ENCODE data around the gene MEDAG. TPM values are rescaled to one million over a fixed set of nuclear protein-coding genes. Genes with fewer than 3 reads are reported as not detected.

The MEDAG gene
- total RNA-seq, 1 donor: 46.7 TPM

DNA sequence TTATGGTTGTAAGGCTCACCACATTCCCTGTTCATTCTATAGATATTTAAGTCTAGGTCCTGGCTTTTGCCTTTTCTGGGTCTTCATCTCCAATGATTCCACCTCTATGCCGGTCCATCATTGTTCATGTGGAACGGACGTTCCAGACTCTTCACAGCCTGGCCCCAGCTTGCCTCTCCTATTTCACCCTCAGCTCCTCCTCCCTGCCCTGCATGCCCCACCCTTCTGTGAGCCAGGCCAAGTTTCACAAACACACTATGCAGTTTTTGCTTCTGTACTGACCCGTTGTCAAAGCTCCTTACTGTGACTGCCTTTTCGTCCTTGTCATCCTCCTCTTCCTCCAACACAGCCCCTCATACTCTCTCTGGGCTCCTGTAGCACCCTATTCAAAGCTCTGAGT lies 57.7 kb downstream of the MEDAG start:
- Histone ChIP-seq H3K27me3 (ENCODE audit: insufficient read depth, low read length) (peaks cover 26% of the 10 kb centered on the region), H3K4me3 (ENCODE audit: insufficient read depth, low read length) (no peak overlapping the region), H3K27ac (ENCODE audit: low read depth, low read length) (no peak overlapping the region), H4K20me1 (ENCODE audit: insufficient read depth, low read length) (no peaks in the 10 kb centered on the region), H3K79me2 (ENCODE audit: insufficient read depth, low read length) (no peaks in the 10 kb centered on the region), H3K36me3 (ENCODE audit: insufficient read depth, low read length) (no peaks in the 10 kb centered on the region), H3K4me1 (ENCODE audit: insufficient read depth, low read length) (peaks cover 4% of the 10 kb centered on the region), H3K4me2 (ENCODE audit: insufficient read depth, low read length) (peak overlapping the region; percentile 59), H2AFZ (ENCODE audit: low read length) (peak overlapping the region; percentile 80), H3K9me3 (ENCODE audit: low read depth, low read length) (no peaks in the 10 kb centered on the region)
- TF ChIP-seq CTCF (IDR thresholded peaks at IDR 0.05; ENCODE audit: extremely low read depth, low read depth, low read length): no peak
- no peak for DNase-seq (ENCODE audit: insufficient read length, low spot score, missing footprints)

DNA sequence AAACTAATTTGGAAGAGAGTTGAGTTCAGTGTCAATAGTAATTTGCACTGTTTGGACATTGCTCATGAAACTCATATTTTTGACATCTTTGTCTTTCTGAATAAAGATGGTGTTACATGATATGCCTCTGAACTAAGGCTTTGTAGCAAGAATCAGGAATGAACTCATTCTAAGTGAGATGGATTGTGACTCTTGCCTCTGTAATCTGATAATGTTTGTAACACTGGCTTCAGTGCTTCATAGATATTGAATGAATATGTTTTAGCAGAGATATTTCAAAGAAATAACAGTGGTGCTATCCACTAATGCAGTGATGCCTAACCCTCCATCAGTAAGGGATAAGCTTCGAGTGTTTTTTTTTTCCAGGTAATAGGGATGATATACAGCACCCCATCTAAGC lies 59.3 kb downstream of the MEDAG start:
- Histone ChIP-seq H3K4me1 (ENCODE audit: insufficient read depth, low read length) (peaks cover 9% of the 10 kb centered on the region), H3K4me2 (ENCODE audit: insufficient read depth, low read length) (no peak overlapping the region), H3K36me3 (ENCODE audit: insufficient read depth, low read length) (no peaks in the 10 kb centered on the region), H3K27ac (ENCODE audit: low read depth, low read length) (no peak overlapping the region), H3K4me3 (ENCODE audit: insufficient read depth, low read length) (no peak overlapping the region), H4K20me1 (ENCODE audit: insufficient read depth, low read length) (no peaks in the 10 kb centered on the region), H3K79me2 (ENCODE audit: insufficient read depth, low read length) (no peaks in the 10 kb centered on the region), H3K9me3 (ENCODE audit: low read depth, low read length) (no peaks in the 10 kb centered on the region), H3K27me3 (ENCODE audit: insufficient read depth, low read length) (peaks cover 18% of the 10 kb centered on the region), H2AFZ (ENCODE audit: low read length) (no peak overlapping the region)
- TF ChIP-seq CTCF (IDR thresholded peaks at IDR 0.05; ENCODE audit: extremely low read depth, low read depth, low read length): no peak
- no peak for DNase-seq (ENCODE audit: insufficient read length, low spot score, missing footprints)

DNA sequence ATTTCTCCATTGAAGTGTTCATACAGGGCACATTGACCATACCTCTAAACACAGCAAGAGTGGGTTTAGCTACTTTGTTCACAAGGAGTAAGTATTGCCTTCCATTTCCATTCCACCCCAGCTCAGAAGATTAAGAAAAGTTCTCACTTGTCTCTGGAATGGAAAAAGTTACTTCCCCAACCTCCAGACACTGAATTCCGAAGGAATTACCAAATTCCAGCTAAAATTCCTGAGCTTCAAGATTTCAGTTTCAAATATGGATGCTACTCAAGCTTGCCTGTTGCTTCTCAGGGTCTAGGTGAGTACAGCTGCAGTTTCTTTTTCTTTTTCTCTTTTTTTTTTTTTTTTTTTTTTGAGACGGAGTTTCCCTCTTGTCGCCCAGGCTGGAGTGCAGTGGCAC lies 60.0 kb downstream of the MEDAG start:
- no peaks in the 10 kb centered on the region for H3K9me3 ChIP-seq (ENCODE audit: low read depth, low read length)
- H3K79me2 ChIP-seq (ENCODE audit: insufficient read depth, low read length): no peaks in the 10 kb centered on the region
- no peak overlapping the region for H3K4me3 ChIP-seq (ENCODE audit: insufficient read depth, low read length)
- H3K36me3 ChIP-seq (ENCODE audit: insufficient read depth, low read length): no peaks in the 10 kb centered on the region
- peaks cover 16% of the 10 kb centered on the region for H3K27me3 ChIP-seq (ENCODE audit: insufficient read depth, low read length)
- no peak overlapping the region for H3K4me2 ChIP-seq (ENCODE audit: insufficient read depth, low read length)
- peaks cover 15% of the 10 kb centered on the region for H3K4me1 ChIP-seq (ENCODE audit: insufficient read depth, low read length)
- peak overlapping the region; percentile 25 for H2AFZ ChIP-seq (ENCODE audit: low read length)
- H4K20me1 ChIP-seq (ENCODE audit: insufficient read depth, low read length): no peaks in the 10 kb centered on the region
- TF ChIP-seq CTCF (IDR thresholded peaks at IDR 0.05; ENCODE audit: extremely low read depth, low read depth, low read length): no peak
- DNase-seq (ENCODE audit: insufficient read length, low spot score, missing footprints): no peak
- no peak overlapping the region for H3K27ac ChIP-seq (ENCODE audit: low read depth, low read length)

DNA sequence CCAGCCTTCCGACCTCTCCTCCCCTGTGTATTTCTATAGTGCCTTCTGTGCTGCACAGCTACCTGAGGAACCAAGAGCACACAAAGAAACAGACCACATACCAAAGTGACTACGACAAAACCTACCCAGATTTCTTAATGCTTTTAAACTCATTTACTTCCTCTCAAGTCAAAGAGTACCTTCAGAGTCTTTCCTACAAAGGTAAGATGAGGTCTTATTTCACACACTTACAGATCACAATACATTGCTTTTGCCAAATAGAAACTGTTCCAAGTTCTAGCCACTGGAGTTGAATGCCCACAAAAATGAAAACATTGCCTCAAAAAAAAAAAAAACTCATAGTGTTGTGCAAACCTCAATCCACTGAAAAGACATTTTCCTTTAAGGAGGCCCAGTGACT lies 62.8 kb downstream of the MEDAG start:
- Histone ChIP-seq H3K4me1 (ENCODE audit: insufficient read depth, low read length) (peaks cover 20% of the 10 kb centered on the region), H3K79me2 (ENCODE audit: insufficient read depth, low read length) (no peaks in the 10 kb centered on the region), H3K4me3 (ENCODE audit: insufficient read depth, low read length) (no peak overlapping the region), H3K4me2 (ENCODE audit: insufficient read depth, low read length) (no peak overlapping the region), H3K27me3 (ENCODE audit: insufficient read depth, low read length) (peaks cover 5% of the 10 kb centered on the region), H3K36me3 (ENCODE audit: insufficient read depth, low read length) (no peaks in the 10 kb centered on the region), H3K9me3 (ENCODE audit: low read depth, low read length) (no peaks in the 10 kb centered on the region), H2AFZ (ENCODE audit: low read length) (no peak overlapping the region), H3K27ac (ENCODE audit: low read depth, low read length) (no peak overlapping the region), H4K20me1 (ENCODE audit: insufficient read depth, low read length) (no peaks in the 10 kb centered on the region)
- TF ChIP-seq CTCF (IDR thresholded peaks at IDR 0.05; ENCODE audit: extremely low read depth, low read depth, low read length): no peak
- DNase-seq (ENCODE audit: insufficient read length, low spot score, missing footprints): no peak
